Lung microvascular endothelial cell (primary cell): Measurements from ENCODE around the gene IKZF3. TPM values are rescaled to one million over a fixed set of nuclear protein-coding genes. Genes with fewer than 3 reads are reported as not detected.
"Not testable (repeated sequence)": the region's sequence is repeated elsewhere in the genome, so short reads cannot be mapped to it uniquely, and the experiment has no call there.

Experiments
- DNase-seq, 2 donors: peaks; one replicate each; pipeline versions ENCODE4 v3.0.0 to v3.0.0-alpha.2; 2010; ENCODE audit warnings: low read depth in 2 of 2
- total RNA-seq: library from RNA; depleted of rRNA; stranded (reverse); fragments of >200 nt; gene quantifications from 2 replicates; pipeline ENCODE4 v1.2.1, GENCODE V29; 2014

The IKZF3 gene
- total RNA-seq, 1 donor from 2014 or later: not detected

- not testable (repeated sequence) for DNase-seq
These were observed 8.0 kb downstream of the IKZF3 start for GRCh38 chr17:39855911-39856649.

DNA sequence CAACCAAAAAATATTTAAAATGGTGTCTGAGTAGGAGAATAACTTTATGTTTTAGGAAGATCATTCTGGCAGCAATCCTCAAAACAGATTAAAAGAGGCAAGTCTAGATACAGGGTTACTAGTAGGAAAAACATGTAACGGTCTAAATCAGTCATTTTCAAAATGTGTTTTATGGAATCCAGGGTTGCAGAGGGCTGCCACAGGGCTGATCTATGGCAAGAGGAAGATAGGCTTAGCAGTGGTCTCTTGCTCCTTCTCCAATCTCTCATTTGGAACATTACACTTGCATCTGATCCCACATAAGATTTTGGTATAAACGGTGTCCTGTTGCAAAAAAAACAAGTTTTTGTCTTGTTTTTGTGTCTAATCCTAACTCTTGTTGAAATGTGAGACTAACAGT lies 9.2 kb downstream of the IKZF3 start:
- DNase-seq: no peak

GRCh38 chr17:39852239-39852638 lies 11.9 kb downstream of the IKZF3 start:
- DNase-seq: no peak

GRCh38 chr17:39850186-39850585 lies 13.9 kb downstream of the IKZF3 start:
- DNase-seq: not testable (repeated sequence)

GRCh38 chr17:39848600-39848999 lies 15.5 kb downstream of the IKZF3 start:
- DNase-seq: no peak

DNA sequence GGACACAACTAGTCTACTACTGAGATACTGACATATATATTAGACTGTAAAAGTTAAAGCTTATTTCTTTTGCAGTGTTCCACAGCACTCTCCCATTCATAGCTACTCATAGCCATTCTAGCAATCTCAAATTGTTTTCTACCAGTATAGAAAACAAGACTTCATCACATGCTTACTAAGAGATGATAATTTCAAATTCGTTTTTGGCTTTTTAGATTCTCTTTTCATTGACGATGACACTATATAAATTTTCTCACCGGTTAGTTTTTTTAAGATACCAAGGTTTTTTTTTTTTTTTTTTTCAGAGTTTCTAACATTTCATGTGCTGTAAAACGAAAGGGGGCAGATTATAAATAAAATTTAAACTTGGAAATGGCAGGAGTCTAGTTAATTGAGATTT lies 17.9 kb downstream of the IKZF3 start:
- no peak for DNase-seq

GRCh38 chr17:39845052-39845846 lies 18.9 kb downstream of the IKZF3 start:
- DNase-seq: no peak

DNA sequence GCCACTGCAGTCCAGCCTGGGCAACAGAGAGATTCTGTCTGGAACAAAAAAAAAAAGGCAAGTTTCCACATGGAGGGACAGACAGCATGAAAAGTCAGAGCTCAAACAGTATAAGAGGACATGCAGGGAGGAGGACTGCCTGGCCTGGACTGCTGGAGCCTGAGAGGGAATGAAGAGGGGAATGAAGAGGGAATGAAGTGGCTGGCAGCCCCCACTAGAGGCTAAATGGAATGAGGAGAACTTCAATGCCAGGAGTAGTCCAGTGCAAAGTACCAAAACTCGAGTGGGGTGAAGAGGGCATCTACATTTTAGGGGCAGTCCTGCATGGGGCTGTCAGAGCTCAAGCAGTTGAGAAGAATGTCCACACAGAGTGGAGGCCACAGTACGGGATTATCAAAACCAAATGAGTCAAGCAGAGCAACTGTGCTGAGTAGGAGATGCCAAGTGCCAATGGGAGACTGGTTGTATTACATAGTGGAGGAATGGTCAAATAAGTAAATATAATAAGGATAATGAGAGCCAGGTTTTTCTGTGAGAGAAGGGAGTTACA lies 22.9 kb downstream of the IKZF3 start:
- DNase-seq: no peak

DNA sequence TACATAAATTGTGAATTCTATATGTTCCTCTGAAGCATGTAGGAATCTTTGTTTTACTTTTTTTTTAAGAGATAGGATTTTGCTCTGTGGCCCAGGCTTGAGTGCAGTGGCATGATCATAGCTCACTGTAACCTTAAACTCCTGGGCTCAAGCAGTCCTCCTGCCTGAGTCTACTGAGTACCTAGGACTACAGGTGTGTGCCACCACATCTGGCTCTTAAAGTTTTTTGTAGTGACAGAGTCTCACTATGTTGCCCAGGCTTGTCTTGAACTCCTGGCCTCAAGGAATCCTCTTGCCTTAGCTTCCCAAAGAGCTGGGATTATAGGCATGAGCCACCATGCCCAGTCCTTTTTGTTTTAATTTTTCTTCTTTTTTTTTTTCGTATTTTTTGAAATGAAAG lies 25.3 kb downstream of the IKZF3 start:
- DNase-seq: no peak

DNA sequence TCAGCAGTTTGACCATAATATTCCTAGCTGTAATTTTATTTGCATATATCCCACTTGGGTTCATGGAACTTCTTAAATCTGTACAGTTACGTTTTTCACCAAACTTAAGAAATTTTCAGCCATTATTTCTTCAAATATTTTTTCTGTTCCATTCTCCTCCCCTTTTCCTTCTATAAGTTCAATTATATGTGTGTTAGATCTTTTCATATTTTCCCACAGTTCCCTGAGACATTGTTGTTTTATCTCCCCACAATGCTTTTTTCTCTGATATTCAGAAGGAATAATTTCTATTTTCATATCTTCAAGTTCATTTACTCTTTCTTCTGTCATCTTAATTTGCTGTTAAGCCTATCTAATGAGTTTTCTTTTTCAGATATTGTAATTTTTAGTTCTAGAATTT lies 26.1 kb downstream of the IKZF3 start:
- no peak for DNase-seq

DNA sequence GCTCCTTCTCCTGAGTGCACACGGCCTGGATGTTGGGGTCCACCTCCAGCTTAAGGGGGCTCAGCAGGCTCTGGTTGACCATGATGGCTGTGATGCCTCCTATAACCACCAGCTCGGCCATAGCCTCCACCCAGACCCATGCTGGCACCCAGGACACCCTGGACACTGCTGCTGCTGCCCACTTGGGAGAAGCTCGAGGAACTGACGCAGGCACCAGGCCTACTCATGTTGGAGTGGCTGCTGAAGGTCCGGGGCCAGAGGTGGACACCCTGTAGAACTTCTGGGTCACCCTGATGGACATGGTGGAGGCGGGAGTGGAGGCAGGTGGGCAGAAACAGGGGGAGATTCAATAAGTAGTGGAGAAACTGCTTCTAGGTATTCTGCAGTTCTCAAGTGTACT lies 28.0 kb downstream of the IKZF3 start:
- DNase-seq: no peak

GRCh38 chr17:39835038-39835786 lies 28.9 kb downstream of the IKZF3 start:
- DNase-seq: no peak

DNA sequence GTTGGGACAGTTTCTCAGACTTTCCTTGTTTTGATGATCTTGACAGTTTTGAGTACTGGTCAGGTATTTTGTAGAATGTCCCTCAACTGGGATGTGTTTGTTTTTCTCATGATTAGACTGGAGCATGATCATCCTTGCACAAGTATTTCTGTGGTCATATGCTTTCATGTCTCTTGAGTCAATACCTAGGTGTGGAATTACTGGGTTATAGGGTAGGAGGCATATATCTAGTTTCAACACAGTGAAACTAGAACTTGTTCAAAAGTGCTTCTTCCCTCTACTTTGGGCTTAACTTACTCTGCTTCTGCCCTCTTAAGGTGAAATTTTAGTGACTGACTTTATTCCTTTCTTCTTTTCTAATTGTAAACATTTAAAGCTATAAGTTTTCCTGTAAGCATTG lies 30.1 kb downstream of the IKZF3 start:
- DNase-seq: no peak

DNA sequence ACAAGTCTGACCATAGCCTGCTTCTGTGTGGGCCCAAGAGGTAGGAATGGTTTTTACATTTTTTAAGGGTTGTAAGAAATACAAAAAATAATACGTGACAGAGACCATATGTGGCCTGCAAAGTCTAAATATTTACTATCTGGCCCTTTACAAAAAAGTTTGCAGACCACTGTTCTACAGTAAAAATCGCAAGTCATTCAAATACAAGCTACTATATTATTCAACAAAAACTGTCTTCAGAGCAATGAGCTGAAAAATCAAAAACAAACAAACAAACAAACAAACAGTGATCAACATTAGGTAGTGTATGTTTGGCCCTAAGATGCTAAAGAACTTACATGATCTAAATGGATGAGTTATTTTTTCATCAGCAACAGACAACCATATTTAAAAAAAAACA lies 32.5 kb downstream of the IKZF3 start:
- no peak for DNase-seq

DNA sequence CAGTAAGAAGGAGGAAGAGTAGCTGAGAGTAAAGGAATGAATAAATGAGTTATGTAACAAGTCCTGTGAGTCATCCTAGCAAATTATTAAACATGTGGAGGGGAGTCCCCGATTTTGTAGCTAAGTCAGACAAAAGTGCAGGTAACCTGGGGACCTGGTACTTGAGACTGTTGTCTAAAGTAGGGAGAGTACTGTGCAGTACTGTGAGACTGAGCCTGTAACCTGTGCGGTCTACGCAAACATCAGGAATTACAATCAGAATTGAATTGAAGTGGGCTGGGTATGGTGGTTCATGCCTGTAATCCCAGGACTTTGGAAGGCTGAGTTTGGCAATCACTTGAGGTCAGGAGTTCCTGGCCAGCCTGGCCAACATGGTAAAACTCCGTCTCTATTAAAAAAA lies 35.7 kb downstream of the IKZF3 start:
- DNase-seq: no peak

DNA sequence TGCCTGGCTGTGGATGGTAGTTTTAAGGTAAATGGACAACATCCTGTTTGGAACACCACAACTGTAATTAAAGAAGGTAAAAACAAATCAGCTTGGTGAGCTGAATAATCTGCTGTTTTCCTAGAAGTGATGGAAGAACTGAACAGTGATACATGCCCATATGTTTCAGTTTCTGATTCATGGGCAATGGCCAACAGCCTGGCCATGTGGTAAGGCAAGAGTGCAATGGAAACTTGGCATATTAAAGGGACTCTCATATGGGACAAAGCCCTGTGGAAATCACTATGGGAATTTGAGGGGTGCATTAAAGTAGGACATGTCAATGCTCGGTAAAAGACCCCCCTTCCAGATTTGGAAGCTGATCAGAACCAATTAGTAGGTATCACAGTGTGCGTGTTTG lies 37.8 kb downstream of the IKZF3 start:
- DNase-seq: no peak

DNA sequence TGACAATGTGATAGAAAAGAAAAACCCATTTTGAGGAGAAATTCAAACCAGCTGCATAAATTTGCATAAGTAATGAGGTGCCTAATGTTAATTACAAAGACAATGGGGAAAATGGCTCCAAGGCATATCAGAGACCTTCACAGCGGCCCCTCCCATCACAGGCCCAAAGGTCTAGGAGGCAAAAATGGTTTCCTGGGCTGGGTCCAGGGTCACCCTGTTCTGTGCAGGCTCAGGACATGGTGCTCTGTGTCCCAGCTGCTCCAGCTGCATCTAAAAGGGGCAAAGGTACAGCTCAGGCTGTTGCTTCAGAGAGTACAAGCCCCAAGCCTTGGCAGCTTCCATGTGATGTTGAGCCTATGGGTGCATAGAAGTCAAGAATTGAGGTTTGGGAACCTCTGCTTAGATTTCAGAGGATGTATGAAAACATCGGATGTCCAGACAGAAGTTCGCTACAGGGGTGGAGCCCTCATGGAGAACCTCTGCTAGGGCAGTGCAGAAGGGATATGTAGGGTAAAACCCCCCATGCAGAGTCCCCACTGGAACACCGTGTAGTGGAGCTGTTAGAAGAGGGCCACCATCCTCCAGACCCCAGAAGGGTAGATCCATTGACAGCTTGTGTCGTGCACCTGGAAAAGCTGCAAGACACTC lies 40.6 kb downstream of the IKZF3 start:
- DNase-seq: no peak

GRCh38 chr17:39822051-39822451 lies 42.1 kb downstream of the IKZF3 start:
- DNase-seq: no peak

- DNase-seq: no peak
These were observed 43.1 kb downstream of the IKZF3 start for GRCh38 chr17:39820987-39821386.

GRCh38 chr17:39820541-39820940 lies 43.6 kb downstream of the IKZF3 start:
- no peak for DNase-seq

DNA sequence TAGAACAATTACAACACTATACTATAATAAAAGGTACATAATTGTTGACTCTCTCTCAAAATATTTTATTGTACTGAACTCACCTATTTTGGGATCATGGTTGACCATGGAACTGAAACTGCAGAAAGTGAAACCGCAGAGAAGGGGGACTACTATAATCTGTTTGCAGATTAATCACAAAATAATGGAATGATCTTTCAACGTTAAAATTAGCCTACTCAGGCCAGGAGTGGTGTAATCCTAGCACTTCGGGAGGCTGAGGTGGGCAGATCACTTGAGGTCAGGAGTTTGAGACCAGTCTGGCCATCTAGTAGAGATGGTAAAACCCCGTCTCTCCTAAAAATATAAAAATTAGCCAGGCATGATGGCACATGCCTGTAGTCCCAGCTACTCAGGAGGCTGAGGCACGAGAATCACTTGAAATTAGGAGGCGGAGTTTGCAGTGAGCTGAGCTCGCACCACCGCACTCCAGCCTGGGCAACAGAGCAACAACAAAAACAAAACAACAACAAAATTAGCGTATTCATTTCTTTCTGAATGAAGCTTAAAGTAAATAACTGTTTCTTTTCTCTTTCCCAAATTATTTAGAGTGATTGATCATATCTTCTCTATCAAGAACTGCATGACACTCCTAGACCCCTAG lies 45.6 kb downstream of the IKZF3 start:
- no peak for DNase-seq
